GM23338 (cell line): ENCODE data around the gene RNU1-2.
"Not testable (repeated sequence)": the region's sequence is repeated elsewhere in the genome, so short reads cannot be mapped to it uniquely, and the experiment has no call there.

ENCODE experiments used
- CREB1 ChIP-seq: fragments of 250-450 bp; sonication (Bioruptor Pico); IDR thresholded peaks from 2 replicates; pipeline ENCODE4 v1.5.0; 2020; ENCODE audit warnings: low read depth, mild to moderate bottlenecking, moderate library complexity
- EZH2 ChIP-seq: fragments of 200-600 bp; sonication (generic); IDR thresholded peaks from one replicate; pipeline ENCODE4 v1.8.0; 2017; ENCODE audit warnings: antibody characterized with exemption, mild to moderate bottlenecking, low read depth; ENCODE audit not compliant: unreplicated experiment
- EZH2phosphoT487 ChIP-seq: fragments of 200-600 bp; sonication (generic); IDR thresholded peaks from one replicate; pipeline ENCODE4 v1.8.1; 2018; ENCODE audit warnings: antibody characterized with exemption; ENCODE audit not compliant: unreplicated experiment
- JUNB ChIP-seq: IDR thresholded peaks from one replicate; pipeline ENCODE4 v1.6.1; 2016; ENCODE audit warnings: antibody characterized with exemption; ENCODE audit not compliant: unreplicated experiment
- NANOG ChIP-seq: IDR thresholded peaks from 2 replicates; pipeline ENCODE4 v1.6.1; 2016; ENCODE audit warnings: antibody characterized with exemption, borderline replicate concordance
- POLR2AphosphoS5 ChIP-seq: IDR thresholded peaks from 2 replicates; pipeline ENCODE4 v1.6.1; 2016; ENCODE audit warnings: antibody characterized with exemption, low read depth
- ZNF114 ChIP-seq: fragments of 250-450 bp; sonication (Bioruptor Pico); IDR thresholded peaks from 2 replicates; pipeline ENCODE4 v1.5.0; 2020; ENCODE audit warnings: mild to moderate bottlenecking, moderate library complexity
- ZNF331 ChIP-seq: fragments of 250-450 bp; sonication (Bioruptor Pico); IDR thresholded peaks from 2 replicates; pipeline ENCODE4 v1.5.0; 2020; ENCODE audit warnings: low read depth, mild to moderate bottlenecking, moderate library complexity
- TF ChIP-seq, protein P1 (sequence below), 2 experiments: fragments of 200-600 bp in 1 of 2; sonication (generic) in 1 of 2; conservative IDR thresholded peaks; 2 replicates each; pipeline versions ENCODE4 v1.5.1 to v1.6.1; 2016 to 2017; ENCODE audit warnings: antibody characterized with exemption in 2 of 2, low read depth in 2 of 2, mild to moderate bottlenecking in 2 of 2, moderate library complexity in 1 of 2
- TF ChIP-seq, protein P2 (sequence below): IDR thresholded peaks from 2 replicates; pipeline ENCODE4 v1.6.1; 2016; ENCODE audit warnings: antibody characterized with exemption
- TF ChIP-seq, protein P3 (sequence below): IDR thresholded peaks from one replicate; pipeline ENCODE4 v1.6.1; 2018; ENCODE audit warnings: antibody characterized with exemption; ENCODE audit not compliant: unreplicated experiment
- TF ChIP-seq, protein P4 (sequence below): fragments of 250-450 bp; sonication (Bioruptor Pico); IDR thresholded peaks from 2 replicates; pipeline ENCODE4 v1.5.0; 2020; ENCODE audit warnings: mild to moderate bottlenecking, moderate library complexity

DNA sequence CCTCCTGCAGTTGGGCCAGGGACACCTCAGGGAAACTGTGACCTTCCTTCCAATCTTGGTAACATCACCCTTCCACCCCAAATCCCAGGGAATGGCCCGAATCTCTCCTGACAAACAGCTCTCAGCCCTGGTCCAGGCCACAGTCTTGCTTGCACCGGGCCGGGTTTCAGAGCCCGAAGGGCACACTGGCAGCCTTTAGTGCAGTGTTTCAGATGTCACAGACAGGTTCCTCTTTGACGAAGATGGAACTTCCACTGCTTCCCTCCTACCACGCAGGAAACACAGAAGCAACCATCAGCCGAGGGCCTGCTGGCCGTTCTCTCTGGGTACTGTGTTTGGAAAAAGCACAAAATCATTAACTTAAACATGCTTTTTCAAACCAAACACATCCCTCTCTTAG lies 17.0 kb downstream of the RNU1-2 start:
- TF ChIP-seq, protein P1, sequence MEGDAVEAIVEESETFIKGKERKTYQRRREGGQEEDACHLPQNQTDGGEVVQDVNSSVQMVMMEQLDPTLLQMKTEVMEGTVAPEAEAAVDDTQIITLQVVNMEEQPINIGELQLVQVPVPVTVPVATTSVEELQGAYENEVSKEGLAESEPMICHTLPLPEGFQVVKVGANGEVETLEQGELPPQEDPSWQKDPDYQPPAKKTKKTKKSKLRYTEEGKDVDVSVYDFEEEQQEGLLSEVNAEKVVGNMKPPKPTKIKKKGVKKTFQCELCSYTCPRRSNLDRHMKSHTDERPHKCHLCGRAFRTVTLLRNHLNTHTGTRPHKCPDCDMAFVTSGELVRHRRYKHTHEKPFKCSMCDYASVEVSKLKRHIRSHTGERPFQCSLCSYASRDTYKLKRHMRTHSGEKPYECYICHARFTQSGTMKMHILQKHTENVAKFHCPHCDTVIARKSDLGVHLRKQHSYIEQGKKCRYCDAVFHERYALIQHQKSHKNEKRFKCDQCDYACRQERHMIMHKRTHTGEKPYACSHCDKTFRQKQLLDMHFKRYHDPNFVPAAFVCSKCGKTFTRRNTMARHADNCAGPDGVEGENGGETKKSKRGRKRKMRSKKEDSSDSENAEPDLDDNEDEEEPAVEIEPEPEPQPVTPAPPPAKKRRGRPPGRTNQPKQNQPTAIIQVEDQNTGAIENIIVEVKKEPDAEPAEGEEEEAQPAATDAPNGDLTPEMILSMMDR (conservative IDR thresholded peaks at IDR 0.05; ENCODE audit: low read depth in 2 of 2) = not testable (repeated sequence)
- not testable (repeated sequence) for TF ChIP-seq EZH2phosphoT487; ZNF331 (CRISPR knock-in tag); POLR2AphosphoS5; ZNF114 (CRISPR knock-in tag); NANOG; EZH2; CREB1 (CRISPR knock-in tag); JUNB
- TF ChIP-seq, protein P2, sequence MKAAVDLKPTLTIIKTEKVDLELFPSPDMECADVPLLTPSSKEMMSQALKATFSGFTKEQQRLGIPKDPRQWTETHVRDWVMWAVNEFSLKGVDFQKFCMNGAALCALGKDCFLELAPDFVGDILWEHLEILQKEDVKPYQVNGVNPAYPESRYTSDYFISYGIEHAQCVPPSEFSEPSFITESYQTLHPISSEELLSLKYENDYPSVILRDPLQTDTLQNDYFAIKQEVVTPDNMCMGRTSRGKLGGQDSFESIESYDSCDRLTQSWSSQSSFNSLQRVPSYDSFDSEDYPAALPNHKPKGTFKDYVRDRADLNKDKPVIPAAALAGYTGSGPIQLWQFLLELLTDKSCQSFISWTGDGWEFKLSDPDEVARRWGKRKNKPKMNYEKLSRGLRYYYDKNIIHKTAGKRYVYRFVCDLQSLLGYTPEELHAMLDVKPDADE = not testable (repeated sequence)
- TF ChIP-seq, protein P3, sequence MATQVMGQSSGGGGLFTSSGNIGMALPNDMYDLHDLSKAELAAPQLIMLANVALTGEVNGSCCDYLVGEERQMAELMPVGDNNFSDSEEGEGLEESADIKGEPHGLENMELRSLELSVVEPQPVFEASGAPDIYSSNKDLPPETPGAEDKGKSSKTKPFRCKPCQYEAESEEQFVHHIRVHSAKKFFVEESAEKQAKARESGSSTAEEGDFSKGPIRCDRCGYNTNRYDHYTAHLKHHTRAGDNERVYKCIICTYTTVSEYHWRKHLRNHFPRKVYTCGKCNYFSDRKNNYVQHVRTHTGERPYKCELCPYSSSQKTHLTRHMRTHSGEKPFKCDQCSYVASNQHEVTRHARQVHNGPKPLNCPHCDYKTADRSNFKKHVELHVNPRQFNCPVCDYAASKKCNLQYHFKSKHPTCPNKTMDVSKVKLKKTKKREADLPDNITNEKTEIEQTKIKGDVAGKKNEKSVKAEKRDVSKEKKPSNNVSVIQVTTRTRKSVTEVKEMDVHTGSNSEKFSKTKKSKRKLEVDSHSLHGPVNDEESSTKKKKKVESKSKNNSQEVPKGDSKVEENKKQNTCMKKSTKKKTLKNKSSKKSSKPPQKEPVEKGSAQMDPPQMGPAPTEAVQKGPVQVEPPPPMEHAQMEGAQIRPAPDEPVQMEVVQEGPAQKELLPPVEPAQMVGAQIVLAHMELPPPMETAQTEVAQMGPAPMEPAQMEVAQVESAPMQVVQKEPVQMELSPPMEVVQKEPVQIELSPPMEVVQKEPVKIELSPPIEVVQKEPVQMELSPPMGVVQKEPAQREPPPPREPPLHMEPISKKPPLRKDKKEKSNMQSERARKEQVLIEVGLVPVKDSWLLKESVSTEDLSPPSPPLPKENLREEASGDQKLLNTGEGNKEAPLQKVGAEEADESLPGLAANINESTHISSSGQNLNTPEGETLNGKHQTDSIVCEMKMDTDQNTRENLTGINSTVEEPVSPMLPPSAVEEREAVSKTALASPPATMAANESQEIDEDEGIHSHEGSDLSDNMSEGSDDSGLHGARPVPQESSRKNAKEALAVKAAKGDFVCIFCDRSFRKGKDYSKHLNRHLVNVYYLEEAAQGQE = not testable (repeated sequence)
- TF ChIP-seq, protein P4, sequence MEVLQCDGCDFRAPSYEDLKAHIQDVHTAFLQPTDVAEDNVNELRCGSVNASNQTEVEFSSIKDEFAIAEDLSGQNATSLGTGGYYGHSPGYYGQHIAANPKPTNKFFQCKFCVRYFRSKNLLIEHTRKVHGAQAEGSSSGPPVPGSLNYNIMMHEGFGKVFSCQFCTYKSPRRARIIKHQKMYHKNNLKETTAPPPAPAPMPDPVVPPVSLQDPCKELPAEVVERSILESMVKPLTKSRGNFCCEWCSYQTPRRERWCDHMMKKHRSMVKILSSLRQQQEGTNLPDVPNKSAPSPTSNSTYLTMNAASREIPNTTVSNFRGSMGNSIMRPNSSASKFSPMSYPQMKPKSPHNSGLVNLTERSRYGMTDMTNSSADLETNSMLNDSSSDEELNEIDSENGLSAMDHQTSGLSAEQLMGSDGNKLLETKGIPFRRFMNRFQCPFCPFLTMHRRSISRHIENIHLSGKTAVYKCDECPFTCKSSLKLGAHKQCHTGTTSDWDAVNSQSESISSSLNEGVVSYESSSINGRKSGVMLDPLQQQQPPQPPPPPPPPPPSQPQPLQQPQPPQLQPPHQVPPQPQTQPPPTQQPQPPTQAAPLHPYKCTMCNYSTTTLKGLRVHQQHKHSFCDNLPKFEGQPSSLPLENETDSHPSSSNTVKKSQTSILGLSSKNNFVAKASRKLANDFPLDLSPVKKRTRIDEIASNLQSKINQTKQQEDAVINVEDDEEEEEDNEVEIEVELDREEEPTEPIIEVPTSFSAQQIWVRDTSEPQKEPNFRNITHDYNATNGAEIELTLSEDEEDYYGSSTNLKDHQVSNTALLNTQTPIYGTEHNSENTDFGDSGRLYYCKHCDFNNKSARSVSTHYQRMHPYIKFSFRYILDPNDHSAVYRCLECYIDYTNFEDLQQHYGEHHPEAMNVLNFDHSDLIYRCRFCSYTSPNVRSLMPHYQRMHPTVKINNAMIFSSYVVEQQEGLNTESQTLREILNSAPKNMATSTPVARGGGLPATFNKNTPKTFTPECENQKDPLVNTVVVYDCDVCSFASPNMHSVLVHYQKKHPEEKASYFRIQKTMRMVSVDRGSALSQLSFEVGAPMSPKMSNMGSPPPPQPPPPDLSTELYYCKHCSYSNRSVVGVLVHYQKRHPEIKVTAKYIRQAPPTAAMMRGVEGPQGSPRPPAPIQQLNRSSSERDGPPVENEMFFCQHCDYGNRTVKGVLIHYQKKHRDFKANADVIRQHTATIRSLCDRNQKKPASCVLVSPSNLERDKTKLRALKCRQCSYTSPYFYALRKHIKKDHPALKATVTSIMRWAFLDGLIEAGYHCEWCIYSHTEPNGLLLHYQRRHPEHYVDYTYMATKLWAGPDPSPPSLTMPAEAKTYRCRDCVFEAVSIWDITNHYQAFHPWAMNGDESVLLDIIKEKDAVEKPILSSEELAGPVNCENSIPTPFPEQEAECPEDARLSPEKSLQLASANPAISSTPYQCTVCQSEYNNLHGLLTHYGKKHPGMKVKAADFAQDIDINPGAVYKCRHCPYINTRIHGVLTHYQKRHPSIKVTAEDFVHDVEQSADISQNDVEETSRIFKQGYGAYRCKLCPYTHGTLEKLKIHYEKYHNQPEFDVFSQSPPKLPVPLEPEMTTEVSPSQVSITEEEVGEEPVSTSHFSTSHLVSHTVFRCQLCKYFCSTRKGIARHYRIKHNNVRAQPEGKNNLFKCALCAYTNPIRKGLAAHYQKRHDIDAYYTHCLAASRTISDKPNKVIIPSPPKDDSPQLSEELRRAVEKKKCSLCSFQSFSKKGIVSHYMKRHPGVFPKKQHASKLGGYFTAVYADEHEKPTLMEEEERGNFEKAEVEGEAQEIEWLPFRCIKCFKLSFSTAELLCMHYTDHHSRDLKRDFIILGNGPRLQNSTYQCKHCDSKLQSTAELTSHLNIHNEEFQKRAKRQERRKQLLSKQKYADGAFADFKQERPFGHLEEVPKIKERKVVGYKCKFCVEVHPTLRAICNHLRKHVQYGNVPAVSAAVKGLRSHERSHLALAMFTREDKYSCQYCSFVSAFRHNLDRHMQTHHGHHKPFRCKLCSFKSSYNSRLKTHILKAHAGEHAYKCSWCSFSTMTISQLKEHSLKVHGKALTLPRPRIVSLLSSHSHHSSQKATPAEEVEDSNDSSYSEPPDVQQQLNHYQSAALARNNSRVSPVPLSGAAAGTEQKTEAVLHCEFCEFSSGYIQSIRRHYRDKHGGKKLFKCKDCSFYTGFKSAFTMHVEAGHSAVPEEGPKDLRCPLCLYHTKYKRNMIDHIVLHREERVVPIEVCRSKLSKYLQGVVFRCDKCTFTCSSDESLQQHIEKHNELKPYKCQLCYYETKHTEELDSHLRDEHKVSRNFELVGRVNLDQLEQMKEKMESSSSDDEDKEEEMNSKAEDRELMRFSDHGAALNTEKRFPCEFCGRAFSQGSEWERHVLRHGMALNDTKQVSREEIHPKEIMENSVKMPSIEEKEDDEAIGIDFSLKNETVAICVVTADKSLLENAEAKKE (CRISPR knock-in tag) = not testable (repeated sequence)
